ENCODE data around the gene RAD51. TPM values are rescaled to one million over a fixed set of nuclear protein-coding genes. Genes with fewer than 3 reads are reported as not detected.
A peak's percentile ranks its signal among the peaks of the same experiment; 100 is the strongest.

RAD51 gene
- polyA plus RNA-seq, 3 donors = 13.3 to 17.7 (median 14.9) TPM

GRCh38 chr15:40721701-40722100, 26.7 kb downstream of the RAD51 start:
- DNase-seq (ENCODE audit: low read depth in 3 of 3, low spot score in 2 of 3) = no peak

DNA sequence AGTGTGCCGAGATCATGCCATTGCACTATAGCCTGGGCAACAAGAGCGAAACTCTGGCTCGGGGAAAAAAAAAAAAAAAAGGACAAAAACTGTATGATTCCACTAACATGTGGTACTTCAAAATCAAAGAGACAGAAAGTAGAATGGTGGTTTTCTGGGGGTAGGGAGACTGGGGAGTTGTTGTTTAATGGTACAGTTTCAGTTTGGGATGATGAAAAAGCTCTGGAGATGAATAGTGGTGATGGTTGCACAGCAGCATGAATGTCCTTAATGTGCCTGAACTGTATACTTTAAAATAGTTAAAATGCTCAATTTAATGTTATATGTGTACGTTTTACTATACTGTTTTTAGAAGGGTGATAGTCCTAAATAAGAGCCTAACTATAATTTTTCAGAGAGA, 27.4 kb downstream of the RAD51 start:
- no peak for DNase-seq (ENCODE audit: low read depth in 3 of 3, low spot score in 2 of 3)

- DNase-seq (ENCODE audit: low read depth in 3 of 3, low spot score in 2 of 3) = no peak
Measured at GRCh38 chr15:40722934-40723333, 28.0 kb downstream of the RAD51 start.

- DNase-seq (ENCODE audit: low read depth in 3 of 3, low spot score in 2 of 3) = no peak
Measured at GRCh38 chr15:40723919-40724318, 28.9 kb downstream of the RAD51 start.

GRCh38 chr15:40731034-40731433, 36.1 kb downstream of the RAD51 start:
- DNase-seq (ENCODE audit: low read depth in 3 of 3, low spot score in 2 of 3) = no peak

- DNase-seq (ENCODE audit: low read depth in 3 of 3, low spot score in 2 of 3) = no peak
Measured at GRCh38 chr15:40736575-40736974, 41.6 kb downstream of the RAD51 start.

GRCh38 chr15:40737048-40737447, 42.1 kb downstream of the RAD51 start:
- no peak for DNase-seq (ENCODE audit: low read depth in 3 of 3, low spot score in 2 of 3)

DNA sequence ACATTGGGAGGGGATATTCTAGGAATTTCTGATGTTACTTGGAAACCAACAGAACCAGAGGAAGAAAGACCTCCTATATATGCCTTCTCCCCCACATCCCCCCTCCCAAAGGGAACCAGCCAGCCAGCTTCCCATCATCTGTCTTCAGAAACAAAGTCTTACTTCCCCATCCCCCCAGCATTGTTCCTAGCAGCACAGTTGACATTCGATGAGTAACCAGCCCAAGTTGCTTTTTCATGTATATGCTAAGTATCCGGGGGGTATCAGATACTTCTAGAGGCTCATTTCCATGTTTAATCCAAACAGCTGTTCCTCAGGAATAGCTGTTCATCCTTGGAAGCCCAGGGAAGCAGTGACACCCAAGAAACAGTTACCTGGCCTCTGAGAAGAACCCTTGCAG, 44.1 kb downstream of the RAD51 start:
- no peak for DNase-seq (ENCODE audit: low read depth in 3 of 3, low spot score in 2 of 3)

DNA sequence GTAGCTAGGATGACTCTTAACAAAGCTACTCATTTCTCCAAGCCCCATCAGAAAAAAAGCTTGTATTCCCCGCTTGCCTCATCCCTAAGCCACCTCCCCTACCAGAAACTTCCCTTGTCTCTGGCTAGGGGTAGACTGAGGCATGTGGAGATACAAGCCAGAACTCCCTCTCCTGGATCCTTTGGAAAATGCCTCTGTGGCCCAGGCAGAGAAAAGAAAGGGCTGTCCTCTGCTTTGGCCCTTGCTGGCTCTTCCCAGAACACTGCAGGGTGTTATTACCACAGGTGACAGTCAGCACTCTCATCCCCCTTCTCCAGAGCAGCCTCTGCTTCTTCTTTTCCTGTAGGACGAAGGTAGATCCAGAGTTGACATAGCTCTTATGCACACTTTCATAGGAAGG, 44.9 kb downstream of the RAD51 start:
- no peak for DNase-seq (ENCODE audit: low read depth in 3 of 3, low spot score in 2 of 3)

GRCh38 chr15:40743485-40743901, 48.5 kb downstream of the RAD51 start:
- no peak for DNase-seq (ENCODE audit: low read depth in 3 of 3, low spot score in 2 of 3)

GRCh38 chr15:40743921-40744814, 49.2 kb downstream of the RAD51 start:
- no peak for DNase-seq (ENCODE audit: low read depth in 3 of 3, low spot score in 2 of 3)

GRCh38 chr15:40744815-40745152, 49.8 kb downstream of the RAD51 start:
- no peak for DNase-seq (ENCODE audit: low read depth in 3 of 3, low spot score in 2 of 3)

DNA sequence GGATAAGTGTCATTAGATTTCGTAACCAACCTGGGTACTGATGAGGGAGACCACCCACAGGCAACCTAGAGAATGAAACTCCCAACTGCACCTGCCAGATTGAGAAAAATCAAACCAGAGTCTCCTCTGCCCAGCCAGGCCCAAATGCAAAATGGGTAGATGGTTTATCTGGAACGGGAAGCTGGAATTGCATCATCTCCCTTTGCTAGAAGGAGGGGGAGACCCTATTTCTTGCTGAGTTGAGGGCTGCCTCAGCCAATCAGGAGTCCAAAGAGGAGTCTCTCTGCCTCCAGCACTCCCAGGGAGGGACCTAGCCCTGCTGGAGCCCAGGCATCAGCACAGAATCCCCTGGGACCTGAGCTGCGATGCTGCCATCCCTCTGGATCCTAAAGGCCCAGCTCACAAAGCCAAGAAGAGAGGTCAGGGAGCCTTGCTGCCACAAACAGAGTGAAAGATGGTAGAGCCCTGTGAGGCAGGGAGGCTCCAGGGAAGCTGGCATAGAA, 52.0 kb downstream of the RAD51 start:
- no peak for DNase-seq (ENCODE audit: low read depth in 3 of 3, low spot score in 2 of 3)

DNA sequence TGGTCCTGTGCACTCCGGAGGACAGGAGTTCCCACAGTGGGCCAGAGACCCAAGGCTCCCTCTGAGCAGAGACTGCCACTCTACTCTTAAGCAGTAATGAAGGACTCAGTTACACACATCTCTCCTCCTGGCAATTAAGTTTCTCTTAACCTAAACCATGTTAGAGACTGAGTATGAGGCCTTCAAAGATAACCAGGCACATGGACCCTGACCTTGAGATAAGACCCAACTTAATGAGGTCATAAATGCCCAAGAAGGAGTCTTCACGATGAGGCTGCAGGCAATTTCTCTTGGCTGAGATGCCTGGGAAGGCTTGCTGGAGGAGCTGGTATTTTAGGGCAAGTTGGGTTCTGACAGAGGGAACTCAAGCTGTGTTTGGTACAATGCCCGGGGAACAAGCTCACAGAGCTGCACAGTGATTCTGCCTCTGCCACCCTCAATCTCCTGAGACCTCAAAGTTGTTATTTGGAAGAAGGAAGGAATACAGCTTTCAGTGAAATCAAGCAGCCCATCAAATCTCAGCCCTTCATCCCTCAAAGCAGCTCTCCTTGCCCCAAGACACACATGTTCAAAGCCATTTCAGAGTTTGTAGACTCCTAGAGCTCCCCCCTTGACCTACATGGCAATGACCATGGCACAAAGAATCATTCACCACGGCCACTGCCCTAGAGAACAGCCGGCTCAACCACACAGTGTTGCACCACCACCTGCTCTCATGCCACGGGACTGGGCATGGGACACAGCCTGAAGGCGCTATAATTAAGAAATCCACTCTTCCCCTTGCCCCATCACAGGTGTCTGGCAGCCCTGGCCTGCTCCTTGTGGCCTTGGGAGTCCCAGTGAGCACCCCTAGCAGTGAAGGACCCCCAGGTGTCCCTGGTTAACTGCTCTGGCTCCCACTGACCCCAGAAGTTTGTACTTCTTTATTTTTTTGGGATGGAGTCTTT, 53.0 kb downstream of the RAD51 start:
- DNase-seq (ENCODE audit: low read depth in 3 of 3, low spot score in 2 of 3) = no peak

- DNase-seq (ENCODE audit: low read depth in 3 of 3, low spot score in 2 of 3) = no peak
Measured at GRCh38 chr15:40749151-40749630, 54.2 kb downstream of the RAD51 start.

DNA sequence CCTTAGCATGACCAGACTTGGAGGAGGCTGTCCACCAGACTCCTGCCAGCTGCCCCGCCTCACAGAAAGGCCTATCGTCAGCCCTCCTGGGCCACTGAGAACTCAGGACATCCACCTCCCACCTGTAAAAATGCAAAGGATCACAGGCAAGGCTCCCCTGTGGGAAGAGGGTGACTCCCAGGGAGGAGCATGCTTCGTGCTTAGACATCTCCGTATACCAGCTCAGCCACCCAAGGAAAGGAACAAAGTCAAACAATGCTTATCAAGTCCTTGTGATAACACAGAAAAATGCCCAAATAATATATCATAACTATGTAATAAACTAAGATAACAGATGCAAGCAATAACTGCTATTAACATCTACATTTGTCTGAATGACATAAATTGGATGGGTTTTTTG, 55.9 kb downstream of the RAD51 start:
- no peak for DNase-seq (ENCODE audit: low read depth in 3 of 3, low spot score in 2 of 3)

- no peak for DNase-seq (ENCODE audit: low read depth in 3 of 3, low spot score in 2 of 3)
Measured at GRCh38 chr15:40751745-40752144, 56.8 kb downstream of the RAD51 start.

- DNase-seq (ENCODE audit: low read depth in 3 of 3, low spot score in 2 of 3) = no peak
Measured at GRCh38 chr15:40754574-40754882, 59.6 kb downstream of the RAD51 start.

- DNase-seq (ENCODE audit: low read depth in 3 of 3, low spot score in 2 of 3) = peak; percentile 87 to 95 (median 94)
Measured at GRCh38 chr15:40754883-40755811, 60.2 kb downstream of the RAD51 start, which contains the start of gene RMDN3. Gene RMDN3, minus strand, starts transcription at chr15:40755254. Its CDS starts 471 bp downstream, at chr15:40754783.

DNA sequence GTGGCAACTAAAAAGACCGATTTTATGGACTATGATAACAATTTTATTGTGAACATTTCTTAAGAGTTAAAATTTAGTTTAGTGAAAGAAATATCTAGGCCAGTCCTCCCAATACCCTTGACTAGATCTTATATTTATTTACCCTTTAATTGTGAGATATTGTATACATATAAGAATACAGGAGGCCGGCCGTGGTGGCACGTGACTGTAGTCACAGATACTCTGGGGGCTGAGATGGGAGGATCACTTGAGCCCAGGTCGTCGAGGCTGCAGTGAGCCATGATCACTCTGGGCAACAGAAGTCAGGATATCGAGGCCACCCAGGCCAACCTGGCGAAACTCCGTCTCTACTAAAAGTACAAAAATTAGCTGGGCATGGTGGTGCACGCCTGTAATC, 60.8 kb downstream of the RAD51 start:
- no peak for DNase-seq (ENCODE audit: low read depth in 3 of 3, low spot score in 2 of 3)
